ENCODE data around the gene RIBC1.

DNA sequence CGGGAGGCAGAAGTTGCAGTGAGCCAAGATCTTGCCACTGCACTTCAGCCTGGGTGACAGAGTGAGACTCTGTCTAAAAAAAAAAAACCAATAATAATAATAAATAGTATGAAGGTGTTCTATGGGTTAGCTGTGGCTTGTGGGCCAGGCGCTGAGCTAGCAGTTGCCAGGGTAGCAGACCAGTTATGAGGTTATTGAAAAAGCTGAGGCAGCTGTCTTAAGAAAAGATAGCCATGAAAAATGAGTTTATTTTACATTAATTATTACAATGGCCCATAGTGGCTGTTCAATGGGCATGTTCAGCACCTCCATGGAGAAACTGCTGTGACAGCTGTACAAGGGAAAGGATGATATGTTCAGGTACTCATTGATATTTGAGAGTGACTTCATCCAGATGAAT is 24.8 kb downstream of the RIBC1 start:
- TF ChIP-seq, protein P1, sequence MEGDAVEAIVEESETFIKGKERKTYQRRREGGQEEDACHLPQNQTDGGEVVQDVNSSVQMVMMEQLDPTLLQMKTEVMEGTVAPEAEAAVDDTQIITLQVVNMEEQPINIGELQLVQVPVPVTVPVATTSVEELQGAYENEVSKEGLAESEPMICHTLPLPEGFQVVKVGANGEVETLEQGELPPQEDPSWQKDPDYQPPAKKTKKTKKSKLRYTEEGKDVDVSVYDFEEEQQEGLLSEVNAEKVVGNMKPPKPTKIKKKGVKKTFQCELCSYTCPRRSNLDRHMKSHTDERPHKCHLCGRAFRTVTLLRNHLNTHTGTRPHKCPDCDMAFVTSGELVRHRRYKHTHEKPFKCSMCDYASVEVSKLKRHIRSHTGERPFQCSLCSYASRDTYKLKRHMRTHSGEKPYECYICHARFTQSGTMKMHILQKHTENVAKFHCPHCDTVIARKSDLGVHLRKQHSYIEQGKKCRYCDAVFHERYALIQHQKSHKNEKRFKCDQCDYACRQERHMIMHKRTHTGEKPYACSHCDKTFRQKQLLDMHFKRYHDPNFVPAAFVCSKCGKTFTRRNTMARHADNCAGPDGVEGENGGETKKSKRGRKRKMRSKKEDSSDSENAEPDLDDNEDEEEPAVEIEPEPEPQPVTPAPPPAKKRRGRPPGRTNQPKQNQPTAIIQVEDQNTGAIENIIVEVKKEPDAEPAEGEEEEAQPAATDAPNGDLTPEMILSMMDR (IDR thresholded peaks at IDR 0.05): no peak
- TF ChIP-seq POLR2A (IDR thresholded peaks at IDR 0.05): no peak

All from lower leg skin (tissue), 3 donors.